NCI-H1436 (cell line): ENCODE results near the gene KRTAP3-1.

Source experiments
- DNase-seq: peaks from one replicate; lab custom pipeline; 2025; lab: John Stamatoyannopoulos, UW

KRTAP3-1 gene

GRCh38 chr17:40978575-40979151 is 30.3 kb downstream of the KRTAP3-1 start:
- no peak for DNase-seq

DNA sequence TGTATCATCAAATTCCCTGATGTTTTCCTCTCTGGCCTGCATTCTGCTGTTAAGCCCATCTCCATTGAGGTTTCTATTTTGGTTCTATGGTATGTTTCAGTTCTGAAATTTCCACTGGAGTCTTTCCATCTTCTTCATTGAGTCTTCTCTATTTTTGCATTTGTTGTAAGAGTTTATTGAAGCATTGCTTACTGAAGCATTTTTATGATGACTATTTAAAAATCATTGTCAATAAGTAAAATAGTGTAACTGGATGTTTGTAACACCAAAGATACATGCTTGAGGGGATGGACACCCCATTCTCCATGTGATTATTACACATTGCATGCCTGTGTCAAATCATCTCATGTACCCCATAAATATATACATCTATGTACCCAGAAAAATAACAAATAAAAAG is 33.4 kb downstream of the KRTAP3-1 start:
- no peak for DNase-seq

DNA sequence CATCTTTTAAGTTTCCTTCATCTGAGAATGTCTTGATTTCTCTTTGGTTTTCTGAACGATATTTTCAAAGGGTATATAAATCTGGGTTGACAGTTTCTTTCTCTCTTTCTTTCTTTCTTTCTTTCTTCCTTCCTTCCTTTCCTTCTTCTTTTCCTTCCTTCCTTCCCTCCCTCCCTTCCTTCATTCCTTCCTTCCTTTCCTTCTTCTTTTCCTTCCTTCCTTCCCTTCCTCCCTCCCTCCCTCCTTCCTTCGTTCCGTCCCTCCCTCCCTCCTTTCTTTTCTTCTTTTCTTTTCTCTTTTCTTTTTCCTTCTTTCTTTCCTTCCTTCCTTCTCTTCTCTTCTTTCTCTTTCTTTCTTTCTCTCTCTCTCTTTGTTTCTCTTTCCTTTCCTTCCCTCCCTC is 34.6 kb downstream of the KRTAP3-1 start:
- DNase-seq, result no peak

- no peak for DNase-seq
Measured at GRCh38 chr17:40967582-40967981, 41.3 kb downstream of the KRTAP3-1 start.

DNA sequence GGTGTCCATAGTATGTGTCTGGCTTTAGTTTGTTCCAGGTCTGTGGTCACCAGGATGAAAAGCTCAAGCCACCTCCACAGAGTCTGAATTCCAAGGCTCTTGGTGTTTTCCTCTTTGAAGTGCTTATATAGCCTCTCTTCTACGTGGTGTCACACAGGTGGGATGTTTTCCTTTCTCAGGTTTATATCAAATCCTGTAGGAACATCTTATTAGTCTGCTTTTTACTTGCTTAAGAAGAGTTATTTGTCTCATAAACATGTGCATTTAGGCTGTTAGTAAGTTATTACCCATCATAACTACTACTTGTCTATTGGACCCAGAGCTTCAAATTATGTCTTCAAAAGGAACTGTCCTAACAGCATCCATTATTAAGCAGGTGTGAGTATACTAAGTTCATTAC is 42.1 kb downstream of the KRTAP3-1 start, which contains the start of gene KRT39:
TSS of gene KRT39 (minus strand) at position 101 of the 400 bp plus-strand sequence. CDS start at position 9, 92 bp downstream.
- no peak for DNase-seq

- no peak for DNase-seq
Measured at GRCh38 chr17:40963838-40964237, 45.1 kb downstream of the KRTAP3-1 start.

GRCh38 chr17:40962059-40962561 is 46.8 kb downstream of the KRTAP3-1 start:
- no peak for DNase-seq

DNA sequence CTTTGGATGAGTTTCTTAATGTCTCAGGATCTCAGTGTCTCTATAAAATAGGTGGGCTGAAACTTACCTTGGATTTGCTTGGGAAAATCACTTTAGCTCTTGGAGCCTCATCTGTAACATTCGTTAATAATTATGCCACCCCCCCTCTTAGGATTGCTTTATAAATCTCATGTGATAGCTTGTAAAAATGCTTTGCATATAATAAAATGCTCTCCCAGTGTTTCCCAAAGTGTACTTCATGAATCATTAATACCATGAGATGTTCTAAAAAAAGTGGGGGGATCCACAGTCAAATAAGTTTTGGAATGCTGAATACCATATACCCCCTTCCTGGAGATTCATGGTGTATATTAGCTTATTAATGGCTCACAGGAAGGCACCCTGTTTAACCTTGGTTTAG is 47.3 kb downstream of the KRTAP3-1 start:
- no peak for DNase-seq

- DNase-seq, result no peak
Measured at GRCh38 chr17:40960144-40960543, 48.8 kb downstream of the KRTAP3-1 start.
